ENCODE measurements around the gene APOL5.
"Not testable (repeated sequence)": the region's sequence is repeated elsewhere in the genome, so short reads cannot be mapped to it uniquely, and the experiment has no call there.

APOL5 gene, protein sequence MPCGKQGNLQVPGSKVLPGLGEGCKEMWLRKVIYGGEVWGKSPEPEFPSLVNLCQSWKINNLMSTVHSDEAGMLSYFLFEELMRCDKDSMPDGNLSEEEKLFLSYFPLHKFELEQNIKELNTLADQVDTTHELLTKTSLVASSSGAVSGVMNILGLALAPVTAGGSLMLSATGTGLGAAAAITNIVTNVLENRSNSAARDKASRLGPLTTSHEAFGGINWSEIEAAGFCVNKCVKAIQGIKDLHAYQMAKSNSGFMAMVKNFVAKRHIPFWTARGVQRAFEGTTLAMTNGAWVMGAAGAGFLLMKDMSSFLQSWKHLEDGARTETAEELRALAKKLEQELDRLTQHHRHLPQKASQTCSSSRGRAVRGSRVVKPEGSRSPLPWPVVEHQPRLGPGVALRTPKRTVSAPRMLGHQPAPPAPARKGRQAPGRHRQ

DNA sequence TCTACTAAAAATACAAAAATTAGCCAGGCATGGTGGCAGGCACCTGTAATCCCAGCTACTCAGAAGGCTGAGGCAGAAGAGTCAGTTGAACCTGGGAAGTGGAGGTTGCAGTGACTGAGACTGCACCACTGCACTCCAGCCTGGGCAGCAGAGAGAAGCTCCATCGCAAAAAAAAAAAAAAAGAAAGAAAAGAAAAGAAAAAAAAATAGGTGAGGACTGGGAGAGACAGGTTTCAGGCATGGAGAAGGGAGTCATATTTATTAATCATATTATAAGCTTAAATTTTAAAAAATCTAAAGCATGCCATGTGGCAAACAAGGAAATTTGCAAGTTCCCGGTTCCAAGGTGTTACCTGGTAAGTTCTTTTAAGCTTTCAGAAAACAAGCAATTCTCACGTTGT, at the start of gene APOL5:
APOL5 (plus strand) TSS at position 301 of the 400 bp plus-strand sequence; CDS start at position 301, 0 bp downstream.
- no peaks in the 10 kb centered on the region for H3K36me3 ChIP-seq (ENCODE audit: control insufficient read depth, insufficient read depth, low read length)
- TF ChIP-seq, protein P1, sequence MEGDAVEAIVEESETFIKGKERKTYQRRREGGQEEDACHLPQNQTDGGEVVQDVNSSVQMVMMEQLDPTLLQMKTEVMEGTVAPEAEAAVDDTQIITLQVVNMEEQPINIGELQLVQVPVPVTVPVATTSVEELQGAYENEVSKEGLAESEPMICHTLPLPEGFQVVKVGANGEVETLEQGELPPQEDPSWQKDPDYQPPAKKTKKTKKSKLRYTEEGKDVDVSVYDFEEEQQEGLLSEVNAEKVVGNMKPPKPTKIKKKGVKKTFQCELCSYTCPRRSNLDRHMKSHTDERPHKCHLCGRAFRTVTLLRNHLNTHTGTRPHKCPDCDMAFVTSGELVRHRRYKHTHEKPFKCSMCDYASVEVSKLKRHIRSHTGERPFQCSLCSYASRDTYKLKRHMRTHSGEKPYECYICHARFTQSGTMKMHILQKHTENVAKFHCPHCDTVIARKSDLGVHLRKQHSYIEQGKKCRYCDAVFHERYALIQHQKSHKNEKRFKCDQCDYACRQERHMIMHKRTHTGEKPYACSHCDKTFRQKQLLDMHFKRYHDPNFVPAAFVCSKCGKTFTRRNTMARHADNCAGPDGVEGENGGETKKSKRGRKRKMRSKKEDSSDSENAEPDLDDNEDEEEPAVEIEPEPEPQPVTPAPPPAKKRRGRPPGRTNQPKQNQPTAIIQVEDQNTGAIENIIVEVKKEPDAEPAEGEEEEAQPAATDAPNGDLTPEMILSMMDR (IDR thresholded peaks at IDR 0.05; ENCODE audit: insufficient read depth, low read length, poor library complexity, severe bottlenecking): no peak
- no peak within 1 kb of the TSS for H3K4me3 ChIP-seq (replicated peaks; ENCODE audit: low read depth, low read length)

DNA sequence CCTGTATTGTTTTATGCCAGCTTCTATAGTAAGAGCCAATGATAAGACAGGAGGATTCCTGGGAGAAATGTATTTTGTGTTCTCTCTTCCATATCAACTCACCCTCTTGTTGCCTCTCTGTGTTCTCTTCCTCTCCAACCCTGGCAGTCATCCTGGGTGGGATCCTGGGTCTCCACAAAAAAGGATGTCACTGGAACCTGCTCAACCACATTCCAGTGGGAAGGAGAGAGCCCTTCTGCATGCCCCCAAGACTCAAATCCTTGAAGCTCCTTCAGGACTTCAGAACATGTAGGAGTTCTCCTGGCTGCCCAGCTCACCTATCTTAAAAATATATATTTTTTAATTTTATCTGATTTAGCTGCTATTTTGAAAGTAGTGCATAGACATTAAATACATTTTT, 43.3 kb upstream of the APOL5 start:
- no peaks in the 10 kb centered on the region for H3K36me3 ChIP-seq (ENCODE audit: control insufficient read depth, insufficient read depth, low read length)
- H3K4me3 ChIP-seq (replicated peaks; ENCODE audit: low read depth, low read length): no peak overlapping the region
- H3K27me3 ChIP-seq (replicated peaks; ENCODE audit: control insufficient read depth, insufficient read depth, low read length): no peaks in the 10 kb centered on the region; the same call in 1 of the 2 replicates
- DNase-seq (ENCODE audit: extremely low read depth, insufficient read length): no peak
- TF ChIP-seq, protein P1 (IDR thresholded peaks at IDR 0.05; ENCODE audit: insufficient read depth, low read length, poor library complexity, severe bottlenecking): no peak

More for the DNA sequence above, at the start of gene APOL5:
- H3K27me3 ChIP-seq (replicated peaks; ENCODE audit: control insufficient read depth, insufficient read depth, low read length): no peaks in the 10 kb centered on the region; the same call in 1 of the 2 replicates
- no peak for DNase-seq (ENCODE audit: extremely low read depth, insufficient read length)

DNA sequence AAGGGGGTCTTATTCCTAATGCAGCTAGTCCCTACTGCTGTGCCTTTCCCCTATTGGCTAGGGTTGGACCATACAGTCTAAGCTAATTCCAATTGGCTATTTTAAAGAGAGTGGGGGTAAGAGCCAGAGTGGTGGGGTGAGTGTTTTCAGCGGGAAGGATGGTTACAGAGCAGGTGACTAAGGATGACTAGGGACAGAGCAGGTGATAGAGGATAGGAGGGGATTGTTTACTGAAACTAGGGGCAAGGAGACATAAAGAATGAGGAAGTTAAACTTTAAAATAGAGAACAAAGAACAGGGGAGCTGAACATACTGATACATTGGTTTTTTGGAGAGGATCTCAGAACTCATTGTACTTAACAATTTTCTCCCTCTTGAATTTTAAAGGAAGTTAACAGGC, 41.6 kb upstream of the APOL5 start:
- not testable (repeated sequence) for H3K27me3 ChIP-seq (replicated peaks; ENCODE audit: control insufficient read depth, insufficient read depth, low read length); DNase-seq (ENCODE audit: extremely low read depth, insufficient read length); H3K36me3 ChIP-seq (ENCODE audit: control insufficient read depth, insufficient read depth, low read length); H3K4me3 ChIP-seq (replicated peaks; ENCODE audit: low read depth, low read length)

DNA sequence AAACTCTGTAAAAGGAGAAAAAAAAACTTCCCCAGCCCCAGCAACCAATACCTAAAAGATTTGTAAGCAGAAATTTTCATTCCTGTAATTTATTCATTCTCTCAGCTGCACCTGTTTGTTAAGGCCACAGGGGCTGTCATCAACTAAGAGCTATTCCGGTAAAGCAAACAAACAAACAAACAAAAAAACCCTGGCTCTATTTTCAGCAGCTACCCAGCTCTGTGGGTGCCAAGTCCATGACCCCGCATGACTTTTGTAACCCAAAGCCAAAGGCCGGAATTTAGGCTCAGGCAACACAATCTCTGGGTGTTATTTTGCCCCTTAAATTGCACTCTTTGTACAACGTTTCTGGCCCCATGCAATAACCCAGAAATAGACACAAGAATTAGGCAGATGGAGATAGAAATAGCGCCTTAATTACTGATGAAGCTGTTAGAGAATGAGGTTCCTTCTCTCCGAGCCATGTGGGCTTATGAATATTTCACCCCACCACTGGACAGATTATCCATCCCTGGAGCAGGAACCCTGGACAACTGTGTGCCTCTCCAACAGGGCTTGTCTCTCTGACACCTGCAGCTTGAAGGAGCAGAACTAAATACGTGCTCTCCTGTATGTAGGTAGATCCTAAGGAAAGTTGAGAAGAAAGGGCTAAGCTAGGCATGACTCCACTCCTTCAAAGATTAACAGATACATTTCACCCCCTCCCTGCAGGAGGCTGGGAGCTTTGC, 40.0 kb upstream of the APOL5 start:
- H3K27me3 ChIP-seq (replicated peaks; ENCODE audit: control insufficient read depth, insufficient read depth, low read length): no peaks in the 10 kb centered on the region; the same call in 1 of the 2 replicates

DNA sequence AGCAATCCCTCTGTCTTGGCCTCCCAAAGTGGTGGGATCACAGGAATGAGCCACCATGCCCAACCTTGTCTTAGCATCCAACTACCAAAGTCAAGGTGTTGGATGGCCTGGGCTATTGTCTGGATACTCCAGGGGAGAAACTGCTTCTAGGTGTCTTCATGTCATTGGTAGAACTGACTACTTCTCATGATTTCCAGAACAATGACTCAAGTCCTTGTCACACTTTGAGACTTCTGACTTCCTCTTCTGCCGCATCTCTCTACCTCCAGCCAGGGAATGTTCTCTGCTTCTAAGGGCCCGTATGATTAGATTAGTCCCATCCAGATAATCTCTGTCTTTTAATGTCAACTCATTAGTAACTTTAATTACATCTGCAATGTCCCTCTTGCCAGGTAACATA, 38.8 kb upstream of the APOL5 start:
- TF ChIP-seq, protein P1 (IDR thresholded peaks at IDR 0.05; ENCODE audit: insufficient read depth, low read length, poor library complexity, severe bottlenecking): no peak
- no peaks in the 10 kb centered on the region; the same call in 1 of the 2 replicates for H3K27me3 ChIP-seq (replicated peaks; ENCODE audit: control insufficient read depth, insufficient read depth, low read length)
- no peaks in the 10 kb centered on the region for H3K36me3 ChIP-seq (ENCODE audit: control insufficient read depth, insufficient read depth, low read length)
- no peak for DNase-seq (ENCODE audit: extremely low read depth, insufficient read length)
- no peak overlapping the region for H3K4me3 ChIP-seq (replicated peaks; ENCODE audit: low read depth, low read length)

More for the DNA sequence above, 40.0 kb upstream of the APOL5 start:
- no peak for DNase-seq (ENCODE audit: extremely low read depth, insufficient read length)
- TF ChIP-seq, protein P1 (IDR thresholded peaks at IDR 0.05; ENCODE audit: insufficient read depth, low read length, poor library complexity, severe bottlenecking): no peak
- Histone ChIP-seq H3K36me3 (ENCODE audit: control insufficient read depth, insufficient read depth, low read length) (no peaks in the 10 kb centered on the region), H3K4me3 (replicated peaks; ENCODE audit: low read depth, low read length) (no peak overlapping the region)

DNA sequence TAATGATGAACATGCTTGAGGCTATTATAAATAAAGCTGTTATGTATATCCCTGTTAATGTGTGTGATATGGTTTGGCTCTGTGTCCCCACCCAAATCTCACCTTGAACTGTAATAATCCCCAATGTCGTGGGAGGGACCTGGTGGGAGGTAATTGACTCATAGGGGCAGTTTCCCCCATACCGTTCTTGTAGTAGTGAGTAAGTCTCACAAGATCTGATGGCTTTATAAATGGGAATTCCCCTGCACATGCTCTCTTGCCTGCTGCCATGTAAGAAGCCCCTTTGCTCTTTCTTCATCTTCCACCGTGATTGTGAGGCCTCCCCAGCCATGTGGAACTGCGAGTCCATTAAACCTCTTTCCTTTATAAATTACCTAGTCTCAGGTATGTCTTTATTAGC, 38.2 kb upstream of the APOL5 start:
- not testable (repeated sequence) for H3K4me3 ChIP-seq (replicated peaks; ENCODE audit: low read depth, low read length); H3K36me3 ChIP-seq (ENCODE audit: control insufficient read depth, insufficient read depth, low read length); H3K27me3 ChIP-seq (replicated peaks; ENCODE audit: control insufficient read depth, insufficient read depth, low read length); DNase-seq (ENCODE audit: extremely low read depth, insufficient read length)
